Measurements from ENCODE around the gene KLF16.
A peak's percentile ranks its signal among the peaks of the same experiment; 100 is the strongest.

Gene KLF16

GRCh38 chr19:1839658-1840540 is 23.5 kb downstream of the KLF16 start:
- no peak for DNase-seq

GRCh38 chr19:1837625-1838105 is 25.7 kb downstream of the KLF16 start:
- DNase-seq, result no peak

- no peak for DNase-seq
These were observed 26.2 kb downstream of the KLF16 start for GRCh38 chr19:1837222-1837565.

- DNase-seq, result no peak
These were observed 26.7 kb downstream of the KLF16 start for GRCh38 chr19:1836458-1837221.

GRCh38 chr19:1833540-1833939 is 29.8 kb downstream of the KLF16 start:
- no peak for DNase-seq

GRCh38 chr19:1832046-1832663 is 31.2 kb downstream of the KLF16 start:
- DNase-seq, result no peak

GRCh38 chr19:1830978-1831377 is 32.4 kb downstream of the KLF16 start:
- DNase-seq, result no peak

GRCh38 chr19:1830568-1830967 is 32.8 kb downstream of the KLF16 start:
- DNase-seq, result no peak

GRCh38 chr19:1829958-1830357 is 33.4 kb downstream of the KLF16 start:
- DNase-seq, result no peak

GRCh38 chr19:1828279-1829238 is 34.8 kb downstream of the KLF16 start:
- no peak for DNase-seq

- DNase-seq, result no peak
These were observed 35.7 kb downstream of the KLF16 start for GRCh38 chr19:1827566-1828278.

GRCh38 chr19:1826557-1827521 is 36.5 kb downstream of the KLF16 start:
- no peak for DNase-seq

GRCh38 chr19:1825909-1826556 is 37.3 kb downstream of the KLF16 start:
- peak; percentile 64 for DNase-seq

- DNase-seq, result no peak
These were observed 39.1 kb downstream of the KLF16 start for GRCh38 chr19:1824252-1824622.

- no peak for DNase-seq
These were observed 39.7 kb downstream of the KLF16 start for GRCh38 chr19:1823539-1824251.

- no peak for DNase-seq
These were observed 40.4 kb downstream of the KLF16 start for GRCh38 chr19:1823020-1823419.

GRCh38 chr19:1822210-1822609 is 41.2 kb downstream of the KLF16 start:
- no peak for DNase-seq

GRCh38 chr19:1819341-1820255 is 43.8 kb downstream of the KLF16 start:
- DNase-seq, result no peak
